HCT116 (cell line): Measurements from ENCODE around the gene WNT7B. TPM values are rescaled to one million over a fixed set of nuclear protein-coding genes. Genes with fewer than 3 reads are reported as not detected.

Experiments used
- ATAC-seq: fragments of 200-7000 bp; cut with Tn5 transposase; 2 replicates; pipeline ENCODE4 v1.9.1; 2020; ENCODE audit warnings: mild to moderate bottlenecking, moderate library complexity
- BruUV-seq: library from RNA; stranded (reverse); fragments of 400-500 nt; replicated peaks from 2 replicates; lab custom pipeline; 2021; lab: Mats Ljungman, UMichigan
- CTCF ChIA-PET: fragments of 300-600 bp; sonication (Branson Sonifier 250); formaldehyde crosslinking; loops from one replicate; lab custom pipeline; 2021; ENCODE audit warnings: antibody characterized with exemption; lab: Charles Lee
- POLR2A ChIA-PET: fragments of 300-600, 350-600 bp; sonication (Branson Sonifier 250); formaldehyde crosslinking; loops from one replicate; lab custom pipeline; 2021; ENCODE audit warnings: antibody characterized with exemption; lab: Charles Lee
- RAD21 ChIA-PET, 2 experiments: fragments of 300-600 bp; sonication (Branson Sonifier 250); formaldehyde crosslinking; loops; one replicate each; lab custom pipeline; 2023; ENCODE audit warnings: low total read pairs in 2 of 2; ENCODE audit not compliant: uncharacterized antibody in 2 of 2, unreplicated experiment in 2 of 2, low non-redundant PET in 1 of 2; lab: Charles Lee
- DNase-seq: peaks from one replicate; pipeline ENCODE4 v3.0.0-alpha.2; 2010; ENCODE audit warnings: low read depth, low spot score
- H2AFZ ChIP-seq: fragments of 200-600 bp; shearing (Covaris generic), sonication (generic); 2 replicates; pipeline ENCODE4 v1.6.1; 2017; ENCODE audit warnings: low read depth, mixed run types, mixed read lengths, antibody characterized with exemption, low read length; ENCODE audit not compliant: poor library complexity, severe bottlenecking
- H3K27ac ChIP-seq: 2 replicates; pipeline ENCODE4 v1.5.1; 2012; ENCODE audit warnings: low read depth, low read length
- H3K27me3 ChIP-seq: fragments of 200-600 bp; sonication (generic); 2 replicates; pipeline ENCODE4 v1.6.1; 2016; ENCODE audit warnings: mixed run types, low read length, mixed read lengths; ENCODE audit not compliant: insufficient read depth
- H3K36me3 ChIP-seq, 2 experiments: fragments of 200-500 bp in 1 of 2; fragments of 200-600 bp in 1 of 2; sonication (Bioruptor generic) in 1 of 2; sonication (generic) in 1 of 2; 2 replicates each; pipeline versions ENCODE4 v1.5.1 to v1.6.1; 2014 to 2016; ENCODE audit warnings: low read length in 2 of 2, inconsistent platforms in 1 of 2, mixed read lengths in 1 of 2, mixed run types in 1 of 2; ENCODE audit not compliant: insufficient read depth in 2 of 2, control insufficient read depth in 1 of 2
- H3K4me1 ChIP-seq, 2 experiments: fragments of 200-600 bp in 1 of 2; sonication (generic) in 1 of 2; 2 replicates each; pipeline versions ENCODE4 v1.5.1 to v1.6.1; 2012 to 2017; ENCODE audit warnings: low read length in 2 of 2, inconsistent platforms in 1 of 2, mild to moderate bottlenecking in 1 of 2, mixed read lengths in 1 of 2, mixed run types in 1 of 2, moderate library complexity in 1 of 2; ENCODE audit not compliant: insufficient read depth in 2 of 2, control insufficient read depth in 1 of 2
- H3K4me2 ChIP-seq: fragments of 200-600 bp; sonication (generic); 2 replicates; pipeline ENCODE4 v1.6.1; 2017; ENCODE audit warnings: mixed run types, low read length, mixed read lengths
- H3K4me3 ChIP-seq, 2 experiments: fragments of 200-600 bp in 1 of 2; sonication (generic) in 1 of 2; replicated peaks in 1 of 2; 2 replicates each; pipeline ENCODE4 v1.5.1; 2011 to 2016; ENCODE audit warnings: low read length in 2 of 2, control low read depth in 1 of 2, low read depth in 1 of 2, mild to moderate bottlenecking in 1 of 2, mixed read lengths in 1 of 2, mixed run types in 1 of 2
- H3K79me2 ChIP-seq: fragments of 200-600 bp; sonication (generic); 2 replicates; pipeline ENCODE4 v1.6.1; 2017; ENCODE audit warnings: mild to moderate bottlenecking, mixed run types, low read length, moderate library complexity, mixed read lengths; ENCODE audit not compliant: insufficient read depth
- H3K9ac ChIP-seq: fragments of 200-600 bp; sonication (generic); 2 replicates; pipeline ENCODE4 v1.6.1; 2016; ENCODE audit warnings: low read length, mixed read lengths
- H3K9me2 ChIP-seq: fragments of 200-600 bp; sonication (generic), shearing (Covaris generic); 2 replicates; pipeline ENCODE4 v1.6.1; 2017; ENCODE audit warnings: mixed run types, mild to moderate bottlenecking, moderate library complexity; ENCODE audit not compliant: insufficient read depth
- H3K9me3 ChIP-seq, 2 experiments: fragments of 200-500 bp in 1 of 2; fragments of 200-600 bp in 1 of 2; sonication (Bioruptor generic) in 1 of 2; sonication (generic) in 1 of 2; 2 replicates each; pipeline ENCODE4 v1.6.1; 2014 to 2017; ENCODE audit warnings: low read length in 2 of 2, mixed read lengths in 2 of 2, inconsistent platforms in 1 of 2, low read depth in 1 of 2, mild to moderate bottlenecking in 1 of 2, mixed run types in 1 of 2, moderate library complexity in 1 of 2; ENCODE audit not compliant: control insufficient read depth in 1 of 2, insufficient read depth in 1 of 2
- H4K20me1 ChIP-seq: fragments of 200-600 bp; sonication (generic), shearing (Covaris generic); 2 replicates; pipeline ENCODE4 v1.6.1; 2017; ENCODE audit warnings: mixed run types, mild to moderate bottlenecking, moderate library complexity; ENCODE audit not compliant: insufficient read depth
- POLR2A ChIP-seq: IDR thresholded peaks from 2 replicates; pipeline ENCODE4 v1.7.0; 2011; ENCODE audit warnings: borderline replicate concordance; ENCODE audit not compliant: insufficient read depth, insufficient read length; ENCODE audit errors: extremely low read depth
- POLR2AphosphoS5 ChIP-seq: IDR thresholded peaks from 2 replicates; pipeline ENCODE4 v1.6.1; 2011; ENCODE audit warnings: mild to moderate bottlenecking, low read depth, low read length, moderate library complexity
- RAD21 ChIP-seq: IDR thresholded peaks from 2 replicates; pipeline ENCODE4 v1.6.1; 2012; ENCODE audit warnings: low read depth, mild to moderate bottlenecking
- SP1 ChIP-seq: IDR thresholded peaks from 2 replicates; pipeline ENCODE4 v1.6.1; 2012; ENCODE audit warnings: low read depth
- SRF ChIP-seq: IDR thresholded peaks from 2 replicates; pipeline ENCODE4 v1.6.1; 2012; ENCODE audit warnings: low read depth
- TCF7L2 ChIP-seq: IDR thresholded peaks from 2 replicates; pipeline ENCODE4 v1.7.0; 2011; ENCODE audit warnings: borderline replicate concordance, inconsistent platforms; ENCODE audit not compliant: insufficient read depth, insufficient read length; ENCODE audit errors: extremely low read depth
- YY1 ChIP-seq: IDR thresholded peaks from 2 replicates; pipeline ENCODE4 v1.6.1; 2011; ENCODE audit warnings: low read length, low read depth, moderate library complexity, mild to moderate bottlenecking; ENCODE audit not compliant: insufficient replicate concordance; ENCODE audit errors: extremely low read depth
- ZFX ChIP-seq: fragments of 450-650 bp; IDR thresholded peaks from 2 replicates; pipeline ENCODE4 v1.6.1; 2017
- ZNF274 ChIP-seq: fragments of 200-500 bp; sonication (Bioruptor generic); IDR thresholded peaks from 2 replicates; pipeline ENCODE4 v1.6.1; 2014; ENCODE audit warnings: mild to moderate bottlenecking, low read depth, low read length, inconsistent platforms
- intact Hi-C: fragments of 100-400 bp; cut with micrococcal nuclease; formaldehyde crosslinking; loops from 2 replicates; pipeline ENCODE4 v1.10.0; 2022
- total RNA-seq: library from RNA; stranded (reverse); gene quantifications from one replicate; pipeline ENCODE4 v1.2.1, GENCODE V29; 2021; ENCODE audit not compliant: unreplicated experiment
- TF ChIP-seq, protein P1 (sequence below): IDR thresholded peaks from 2 replicates; pipeline ENCODE4 v1.6.1; 2012

WNT7B gene
- total RNA-seq, 1 experiment from 2014 or later: 10.5 TPM

DNA sequence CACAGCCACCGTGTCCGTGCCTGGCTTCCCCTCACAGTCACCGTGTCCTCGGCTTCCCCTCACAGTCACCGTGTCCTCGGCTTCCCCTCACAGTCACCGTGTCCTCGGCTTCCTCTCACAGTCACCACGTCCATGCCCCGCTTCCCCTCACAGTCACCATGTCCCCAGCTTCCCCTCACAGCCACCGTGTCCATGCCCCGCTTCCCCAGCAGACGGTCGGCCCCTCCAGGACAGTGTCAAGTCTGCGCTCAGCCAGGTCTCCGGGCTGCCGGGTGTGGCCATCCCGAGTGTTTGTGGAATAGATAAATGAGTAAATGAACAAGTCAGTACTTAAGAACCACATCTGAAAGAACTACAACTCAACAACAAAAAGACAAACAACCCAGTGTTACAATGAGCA, 23.8 kb downstream of the WNT7B start (continued):
- TF ChIP-seq TCF7L2: no peak

DNA sequence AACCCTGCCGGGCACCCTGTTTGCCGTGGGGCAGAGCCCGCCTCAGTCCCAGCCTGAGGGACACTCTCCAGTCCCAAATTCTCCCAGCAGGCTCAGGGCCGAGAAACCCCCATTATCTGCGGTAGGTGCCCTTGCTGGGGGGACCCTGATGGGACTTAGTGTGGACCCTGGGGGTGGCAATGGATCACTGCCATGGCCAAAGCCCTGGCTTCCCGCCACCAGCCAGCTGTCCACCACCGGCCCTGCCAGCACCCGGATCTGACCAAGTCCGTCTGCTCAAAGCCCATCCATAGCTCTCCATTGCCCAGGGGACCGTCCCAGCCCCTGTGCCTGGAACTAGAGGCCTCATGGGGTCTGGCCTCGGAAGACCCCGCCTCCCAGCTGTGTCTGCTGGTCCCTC, 24.4 kb downstream of the WNT7B start:
- Histone ChIP-seq H3K9ac (no peak overlapping the region), H4K20me1 (no peaks in the 10 kb centered on the region), H3K79me2 (no peaks in the 10 kb centered on the region), H3K4me2 (no peak overlapping the region), H3K27me3 (no peaks in the 10 kb centered on the region), H3K4me3 (no peak overlapping the region)
- intact Hi-C loops: no loop called here
- POLR2A ChIA-PET: no interaction called here
- TF ChIP-seq POLR2A (no peak), POLR2AphosphoS5 (no peak), ZFX (no peak), YY1 (no peak), RAD21 (no peak), SP1 (no peak)
- TF ChIP-seq, protein P1, sequence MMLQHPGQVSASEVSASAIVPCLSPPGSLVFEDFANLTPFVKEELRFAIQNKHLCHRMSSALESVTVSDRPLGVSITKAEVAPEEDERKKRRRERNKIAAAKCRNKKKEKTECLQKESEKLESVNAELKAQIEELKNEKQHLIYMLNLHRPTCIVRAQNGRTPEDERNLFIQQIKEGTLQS: no peak
- TF ChIP-seq, all 23 proteins: peak for 0
- RAD21 ChIA-PET: no interaction called here
- CTCF ChIA-PET: no interaction called here
- Histone ChIP-seq H3K9me2 (no peaks in the 10 kb centered on the region), H2AFZ (no peak overlapping the region), H3K27ac (no peak overlapping the region), H3K36me3 (no peaks in the 10 kb centered on the region), H3K9me3 (no peaks in the 10 kb centered on the region), H3K4me1 (no peaks in the 10 kb centered on the region)
- ATAC-seq: no peak
- no peak for DNase-seq
- BruUV-seq: no TSS peak

DNA sequence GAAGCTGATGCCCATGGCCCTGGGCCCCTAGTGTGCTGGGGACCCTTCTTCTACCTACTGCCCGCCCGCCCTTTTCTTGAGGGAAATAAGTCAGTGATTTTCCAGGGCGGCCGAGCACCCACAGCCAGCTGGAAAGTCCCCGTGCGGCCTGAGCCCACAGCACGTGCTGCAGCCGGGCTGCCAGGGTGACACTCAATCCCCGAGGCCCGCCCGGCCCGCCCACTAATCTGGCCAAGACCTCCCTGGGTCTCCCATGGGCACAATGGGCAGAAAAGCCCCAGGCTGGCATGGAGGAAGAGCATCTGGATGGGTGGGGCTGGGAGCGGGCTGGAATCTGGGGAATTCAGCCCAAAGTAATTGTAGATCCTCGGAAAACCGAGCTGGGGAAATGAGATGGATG, 24.8 kb downstream of the WNT7B start:
- H3K9me3 ChIP-seq: no peaks in the 10 kb centered on the region
- H4K20me1 ChIP-seq: no peaks in the 10 kb centered on the region
- DNase-seq (no peak), ATAC-seq (no peak)
- H2AFZ ChIP-seq: no peak overlapping the region
- no peaks in the 10 kb centered on the region for H3K36me3 ChIP-seq
- H3K79me2 ChIP-seq: no peaks in the 10 kb centered on the region
- no peak overlapping the region for H3K27ac ChIP-seq
- intact Hi-C loops: no loop called here
- POLR2A ChIA-PET: no interaction called here
- no peaks in the 10 kb centered on the region for H3K27me3 ChIP-seq
- no peaks in the 10 kb centered on the region for H3K4me1 ChIP-seq
- H3K9me2 ChIP-seq: no peaks in the 10 kb centered on the region
- TF ChIP-seq ZNF274 (no peak), SRF (no peak), POLR2A (no peak), ZFX (no peak)
- RAD21 ChIA-PET: no interaction called here
- H3K4me2 ChIP-seq: no peak overlapping the region
- H3K9ac ChIP-seq: no peak overlapping the region
- no peak overlapping the region for H3K4me3 ChIP-seq
- no TSS peak for BruUV-seq
- CTCF ChIA-PET: no interaction called here
